GM21619 (cell line): Measurements from ENCODE around the gene UST.
"Not testable (repeated sequence)": the region's sequence is repeated elsewhere in the genome, so short reads cannot be mapped to it uniquely, and the experiment has no call there.

Experiments
- ATAC-seq: cut with Tn5 transposase; IDR thresholded peaks from one replicate; pipeline ENCODE4 v1.9.1; 2021; ENCODE audit not compliant: unreplicated experiment

The UST gene

DNA sequence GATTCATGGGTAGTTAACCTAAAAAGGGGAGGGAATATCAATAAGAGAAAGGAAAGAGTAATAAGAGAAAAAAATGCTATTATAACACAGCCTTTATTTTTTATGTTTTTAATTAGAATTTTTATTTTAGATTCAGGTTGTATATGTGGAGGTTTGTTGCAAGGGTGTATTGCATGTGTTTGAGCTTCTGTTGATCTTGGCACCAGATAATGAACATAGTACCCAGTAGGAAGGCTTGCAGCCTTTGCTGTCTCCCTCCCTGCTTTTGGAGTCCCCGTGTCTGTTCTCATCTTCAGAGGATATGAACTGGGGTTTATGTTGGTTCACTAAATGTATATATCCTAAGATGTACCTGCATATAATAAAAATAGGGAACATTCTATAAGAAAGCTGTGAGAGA lies 250.0 kb downstream of the UST start:
- no peak for ATAC-seq

GRCh38 chr6:148997865-148998264 lies 251.0 kb downstream of the UST start:
- ATAC-seq = no peak

DNA sequence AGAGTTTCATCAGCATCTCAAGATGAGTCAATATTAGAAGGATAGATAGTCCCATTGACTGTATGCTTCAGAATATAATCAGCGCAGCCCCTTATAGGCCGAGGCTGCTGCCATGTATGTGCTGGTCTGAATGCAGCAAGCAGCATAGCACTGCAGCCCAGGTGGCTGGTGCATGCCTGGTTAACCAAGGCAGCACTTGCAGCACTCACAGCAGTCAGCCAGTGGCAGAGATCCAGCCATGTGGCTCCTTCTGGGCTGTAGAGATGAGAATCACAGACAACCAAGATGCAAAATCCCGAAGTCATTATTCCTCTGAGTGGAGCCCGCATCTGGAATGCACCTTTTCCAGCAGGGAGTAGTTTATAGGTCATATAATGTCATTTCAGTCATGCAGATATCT lies 251.9 kb downstream of the UST start:
- no peak for ATAC-seq

DNA sequence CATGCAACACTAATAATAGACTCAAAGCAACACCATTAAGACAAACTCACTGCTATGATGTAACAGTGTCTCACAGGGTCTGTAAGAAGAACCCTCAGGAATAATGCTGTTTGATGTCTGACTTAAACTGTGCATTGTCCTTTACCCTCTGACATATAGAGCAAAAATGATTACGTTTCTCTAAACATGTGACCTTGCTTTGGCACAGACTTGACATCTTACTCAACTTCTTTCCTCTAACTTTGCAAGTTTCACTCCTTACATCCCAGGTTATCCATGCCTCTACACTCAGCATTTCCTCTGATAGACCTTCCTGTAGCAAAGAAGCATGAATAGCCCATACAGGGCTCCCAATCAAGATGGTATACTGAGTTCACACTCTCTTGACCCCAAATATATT lies 252.7 kb downstream of the UST start:
- ATAC-seq = no peak

DNA sequence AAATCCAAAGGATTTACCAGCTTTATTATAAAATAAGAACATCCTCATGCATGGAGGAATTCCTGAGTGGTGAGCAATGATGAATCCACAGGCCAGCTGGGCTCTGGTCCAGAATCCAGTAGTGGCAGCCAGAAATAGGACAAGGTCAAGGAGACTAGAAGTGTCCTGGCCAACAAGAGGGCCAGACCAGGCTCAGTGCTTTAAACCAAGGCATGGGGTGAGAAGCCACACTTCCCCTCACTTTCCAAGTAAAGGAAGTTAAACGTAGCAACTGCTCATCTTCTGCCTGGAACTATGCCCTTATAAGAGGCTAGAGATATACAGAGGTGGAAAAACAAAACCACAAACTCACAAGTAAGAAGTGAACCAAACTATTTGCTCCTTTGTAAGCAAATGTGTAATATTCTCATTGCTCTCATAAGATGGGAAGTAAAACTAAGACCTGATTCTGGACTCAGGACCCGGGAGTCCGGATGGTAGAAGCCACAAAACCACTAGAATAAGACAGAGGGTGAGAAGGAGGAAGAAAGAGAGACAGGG lies 253.2 kb downstream of the UST start:
- ATAC-seq = no peak

- no peak for ATAC-seq
Measured at GRCh38 chr6:149001422-149001821, 254.6 kb downstream of the UST start.

DNA sequence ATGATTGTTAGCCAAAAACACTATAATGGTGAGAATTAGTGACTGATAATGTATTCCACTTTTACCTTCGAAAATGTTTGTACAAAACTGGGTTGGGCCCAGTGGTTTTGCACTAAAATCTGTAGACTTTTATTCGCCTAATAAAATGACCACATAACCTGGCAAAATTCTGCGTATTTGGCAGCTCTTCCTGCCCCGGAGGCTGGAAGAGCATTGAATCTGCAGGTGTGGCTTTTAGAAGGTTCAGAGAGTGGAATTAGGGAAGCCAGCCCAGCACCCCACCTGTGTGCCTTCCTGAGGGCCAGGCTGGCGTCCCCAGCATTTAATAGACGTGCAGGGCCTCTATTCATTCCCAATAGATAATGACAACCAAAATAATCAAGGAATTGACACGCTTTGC lies 256.7 kb downstream of the UST start:
- ATAC-seq = no peak

DNA sequence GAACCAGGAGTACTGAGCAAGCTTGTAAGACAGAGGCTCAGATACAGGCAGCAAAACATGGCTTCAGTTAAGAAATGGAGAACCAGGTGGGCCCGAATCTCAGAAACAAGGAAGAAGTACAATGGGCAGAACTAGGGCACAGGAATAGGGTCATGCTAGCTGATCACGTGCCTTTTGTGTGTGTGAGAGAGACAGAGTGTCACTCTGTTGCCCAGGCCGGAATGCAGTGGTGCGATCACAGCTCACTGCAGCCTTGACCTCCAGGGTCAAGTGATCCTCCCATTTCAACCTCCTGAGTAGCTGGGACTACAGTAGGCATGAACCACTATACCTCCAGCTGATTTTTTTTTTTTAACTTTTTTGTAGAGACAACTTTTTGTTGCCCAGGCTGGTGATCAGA lies 257.8 kb downstream of the UST start:
- no peak for ATAC-seq

GRCh38 chr6:149006236-149006635 lies 259.4 kb downstream of the UST start:
- ATAC-seq = not testable (repeated sequence)

- no peak for ATAC-seq
Measured at GRCh38 chr6:149006671-149007070, 259.8 kb downstream of the UST start.

- ATAC-seq = no peak
Measured at GRCh38 chr6:149007846-149008245, 261.0 kb downstream of the UST start.

- no peak for ATAC-seq
Measured at GRCh38 chr6:149008741-149009140, 261.9 kb downstream of the UST start.

DNA sequence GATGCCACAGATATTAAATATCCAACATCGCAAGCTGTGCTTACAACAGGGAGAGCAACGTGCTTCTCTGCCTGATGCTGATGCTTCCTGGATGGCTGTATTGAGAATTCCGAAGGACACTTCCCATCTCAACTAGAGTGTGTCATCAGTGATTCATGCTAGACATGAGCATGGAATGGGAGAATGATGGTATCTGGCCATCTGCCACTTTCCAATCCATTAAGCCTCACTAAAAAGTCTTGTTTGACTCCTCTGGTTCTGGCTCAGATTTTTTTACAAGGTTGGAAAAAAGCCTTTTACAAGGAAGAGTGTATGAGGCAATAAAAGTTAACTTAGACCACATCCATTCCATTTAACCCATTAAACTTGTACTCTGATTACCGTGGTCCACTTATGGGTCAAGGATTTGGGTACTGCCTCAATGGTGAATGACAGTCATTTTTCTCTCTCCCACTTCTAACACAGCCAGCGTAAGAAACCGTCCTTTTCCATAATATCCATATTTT lies 265.3 kb downstream of the UST start:
- ATAC-seq = no peak

GRCh38 chr6:149013586-149014344 lies 266.9 kb downstream of the UST start:
- ATAC-seq = no peak

GRCh38 chr6:149014631-149015534 lies 268.1 kb downstream of the UST start:
- ATAC-seq = no peak

DNA sequence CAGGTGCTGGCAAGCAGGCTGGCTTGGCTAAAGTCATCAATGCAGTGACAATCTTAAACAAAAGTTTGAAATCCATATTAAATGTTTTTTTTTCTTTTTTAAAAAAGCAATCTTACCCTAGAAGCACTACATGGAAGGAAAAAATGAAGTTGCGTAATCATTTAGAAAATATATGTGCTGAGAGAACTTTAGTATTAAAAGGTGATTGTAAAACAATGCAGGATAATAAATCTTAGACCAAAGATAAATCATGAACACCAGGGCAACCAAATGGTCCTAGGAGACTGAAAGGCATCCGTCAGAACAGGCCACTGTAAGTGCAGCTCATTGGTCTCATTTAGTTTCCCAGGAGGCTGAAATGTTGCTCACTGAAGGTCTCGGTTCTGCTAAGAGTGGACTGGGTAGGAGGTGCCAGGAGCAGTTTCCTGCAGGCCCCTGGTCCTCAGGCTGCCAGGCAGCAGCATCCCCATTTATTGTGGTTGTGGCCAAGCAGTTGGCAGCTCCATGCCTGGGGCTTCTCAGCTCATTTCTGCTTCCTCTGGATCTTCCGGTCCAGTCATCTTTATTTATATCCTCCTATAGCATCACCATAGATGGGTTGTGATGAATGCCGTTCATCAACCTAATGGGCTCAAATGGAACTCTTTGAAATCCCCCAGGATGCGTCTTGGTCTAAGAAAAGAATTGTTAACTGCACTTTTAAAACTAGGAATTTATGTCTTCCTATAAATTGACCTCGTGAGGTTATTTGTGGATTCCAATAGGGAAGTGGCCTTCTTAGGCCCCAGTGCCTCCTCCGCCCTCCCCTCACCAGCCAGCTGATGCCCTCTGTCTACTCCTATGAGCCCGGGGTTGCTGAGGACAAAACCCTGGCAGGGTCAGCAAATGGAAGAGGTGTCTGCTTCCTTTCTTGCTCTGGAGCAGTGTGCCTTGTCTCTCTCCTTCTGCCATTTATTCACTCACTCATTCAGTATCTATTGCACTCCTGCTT lies 269.0 kb downstream of the UST start:
- no peak for ATAC-seq

- no peak for ATAC-seq
Measured at GRCh38 chr6:149016716-149017115, 269.9 kb downstream of the UST start.

GRCh38 chr6:149020319-149020718 lies 273.5 kb downstream of the UST start:
- no peak for ATAC-seq

GRCh38 chr6:149024361-149024760 lies 277.5 kb downstream of the UST start:
- no peak for ATAC-seq

- ATAC-seq = no peak
Measured at GRCh38 chr6:149025061-149025460, 278.2 kb downstream of the UST start.

DNA sequence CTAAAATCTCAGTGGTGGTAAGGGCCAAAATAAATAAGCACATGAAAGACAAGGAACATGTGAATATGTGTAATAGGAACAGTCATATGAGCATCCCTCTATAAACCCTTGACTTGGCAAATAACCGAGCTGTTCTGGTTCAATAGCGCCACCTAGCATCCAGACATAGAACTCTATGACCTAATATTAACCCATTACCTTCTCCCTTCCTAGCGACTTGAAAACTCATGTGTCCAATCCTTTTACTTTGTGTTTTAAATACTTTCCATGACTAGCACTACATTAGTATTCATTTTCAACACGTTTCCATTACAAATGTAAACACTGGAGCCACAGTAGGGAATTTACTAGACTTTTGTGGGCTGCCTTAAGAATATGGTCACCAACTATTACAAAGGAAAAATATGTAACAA lies 279.7 kb downstream of the UST start:
- no peak for ATAC-seq
